Uterus (tissue), 2 donors: Measurements from ENCODE around the gene SHISA9.

Experiments used
- CTCF ChIP-seq, 4 experiments: fragments of 200-600 bp in 2 of 4; fragments of 450-650 bp in 2 of 4; sonication (generic) in 2 of 4; IDR thresholded peaks; one replicate each; pipeline ENCODE4 v1.5.1; 2016 to 2019; ENCODE audit warnings: antibody characterized with exemption in 4 of 4, mild to moderate bottlenecking in 2 of 4, moderate library complexity in 1 of 4
- POLR2A ChIP-seq, 2 donors: fragments of 450-650 bp; IDR thresholded peaks; one replicate each; pipeline ENCODE4 v1.6.1; 2016; ENCODE audit warnings: antibody characterized with exemption in 2 of 2, mild to moderate bottlenecking in 1 of 2, moderate library complexity in 1 of 2

- no peak for TF ChIP-seq CTCF (IDR thresholded peaks at IDR 0.05)
- no peak for TF ChIP-seq POLR2A (IDR thresholded peaks at IDR 0.05)
Observed at GRCh38 chr16:13047276-13047675, 145.9 kb downstream of the SHISA9 start.
